Spleen (tissue), 11 donors: ENCODE data around the gene RYR2. TPM values are rescaled to one million over a fixed set of nuclear protein-coding genes. Genes with fewer than 3 reads are reported as not detected.

ENCODE experiments used
- DNase-seq: peaks from one replicate; pipeline ENCODE4 v3.0.0-alpha.2; 2020
- H3K27ac ChIP-seq, 8 donors: fragments of 200-600 bp; sonication (generic) in 7 of 8; 1 replicate in 4 of 8; 2 replicates in 4 of 8; pipeline versions ENCODE4 v1.5.0 to v1.8.0; 2016 to 2021; ENCODE audit warnings: inconsistent platforms in 4 of 8, mild to moderate bottlenecking in 4 of 8, moderate library complexity in 1 of 8
- H3K27me3 ChIP-seq, 7 donors: fragments of 200-600 bp; sonication (generic) in 6 of 7; replicated peaks in 1 of 7; 1 replicate in 4 of 7; 2 replicates in 3 of 7; pipeline versions ENCODE4 v1.5.0 to v1.8.0; 2016 to 2021; ENCODE audit warnings: inconsistent platforms in 3 of 7, mild to moderate bottlenecking in 1 of 7
- H3K36me3 ChIP-seq, 6 donors: fragments of 200-600 bp; sonication (generic) in 5 of 6; 1 replicate in 4 of 6; 2 replicates in 2 of 6; pipeline versions ENCODE4 v1.5.0 to v1.8.0; 2016 to 2021; ENCODE audit warnings: inconsistent platforms in 2 of 6
- H3K4me1 ChIP-seq, 6 donors: fragments of 200-600 bp; sonication (generic) in 5 of 6; 1 replicate in 3 of 6; 2 replicates in 3 of 6; pipeline versions ENCODE4 v1.5.0 to v1.8.0; 2016 to 2021; ENCODE audit warnings: inconsistent platforms in 3 of 6
- H3K4me3 ChIP-seq, 8 donors: fragments of 200-600 bp; sonication (generic) in 7 of 8; 1 replicate in 4 of 8; 2 replicates in 4 of 8; pipeline versions ENCODE4 v1.5.0 to v1.8.0; 2016 to 2021; ENCODE audit warnings: inconsistent platforms in 4 of 8, mild to moderate bottlenecking in 4 of 8, moderate library complexity in 2 of 8
- H3K9me3 ChIP-seq, 8 donors: fragments of 200-600 bp; sonication (generic) in 7 of 8; 1 replicate in 4 of 8; 2 replicates in 4 of 8; pipeline versions ENCODE4 v1.5.0 to v1.8.0; 2016 to 2021; ENCODE audit warnings: inconsistent platforms in 4 of 8
- POLR2A ChIP-seq, 3 donors: fragments of 450-650 bp; IDR thresholded peaks; one replicate each; pipeline ENCODE4 v1.5.1; 2017; ENCODE audit warnings: antibody characterized with exemption in 3 of 3, mild to moderate bottlenecking in 1 of 3
- POLR2AphosphoS5 ChIP-seq, 3 donors: sonication (generic); formaldehyde crosslinking; IDR thresholded peaks; one replicate each; pipeline ENCODE4 v1.5.1; 2017; ENCODE audit warnings: antibody characterized with exemption in 3 of 3
- WGBS, 5 donors: extraction: QIAGEN DNeasy Blood & Tissue Kit in 3 of 5; methylation state at CpG; one replicate each; pipeline versions ENCODE4 v1.1.5 to v1.1.7; 2013 to 2018; 5-methylcytosine and 5-hydroxymethylcytosine counted together
- intact Hi-C: fragments of 100-400 bp; cut with DNase I; formaldehyde crosslinking; loops from one replicate; pipeline ENCODE4 v1.15.0; 2023; ENCODE audit warnings: low total_unique reads
- polyA plus RNA-seq, 3 donors: library from polyadenylated mRNA; stranded (reverse); fragments of 200-250 nt; gene quantifications; one replicate each; pipeline ENCODE4 v1.2.1, GENCODE V29; 2013
- total RNA-seq, 7 donors: library from RNA; depleted of rRNA in 3 of 7; stranded (reverse); fragments of >200 nt in 3 of 7; fragmentation: NEBNext Ultra II Directional in 4 of 7; extraction: Animal tissue kit (Norgen Biotek cat#: 25700) in 4 of 7; gene quantifications; one replicate each; pipeline versions ENCODE4 v1.1.0 to v1.2.1, GENCODE V29; 2016 to 2021
- TF ChIP-seq, protein P1 (sequence below), 11 experiments: fragments of 200-600 bp in 7 of 11; fragments of 450-650 bp in 4 of 11; sonication (generic) in 4 of 11; IDR thresholded peaks in 8 of 11; conservative IDR thresholded peaks in 3 of 11; 1 replicate in 7 of 11; 2 replicates in 4 of 11; pipeline versions ENCODE4 v1.4.0 to v1.8.0; 2016 to 2021; ENCODE audit warnings: antibody characterized with exemption in 11 of 11, inconsistent platforms in 4 of 11, mild to moderate bottlenecking in 1 of 11
- donor health status: healthy with polysubstance abuse.
- donor health status: DM: no; HTN: no; CAD: no; lungs with moderate emphysema.
- donor health status: DM: no; HTN: no; CAD: no.
- donor health status: Bipolar disorder and iron deficiency.
- donor health status: healthy.
- donor health status: DM: no; HTN: no; CAD: no.
- donor health status: DM: yes; HTN: yes; CAD: no.

Gene RYR2
- total and polyA plus RNA-seq, 10 donors = 0.12 to 7.1 (median 3.7) TPM

DNA sequence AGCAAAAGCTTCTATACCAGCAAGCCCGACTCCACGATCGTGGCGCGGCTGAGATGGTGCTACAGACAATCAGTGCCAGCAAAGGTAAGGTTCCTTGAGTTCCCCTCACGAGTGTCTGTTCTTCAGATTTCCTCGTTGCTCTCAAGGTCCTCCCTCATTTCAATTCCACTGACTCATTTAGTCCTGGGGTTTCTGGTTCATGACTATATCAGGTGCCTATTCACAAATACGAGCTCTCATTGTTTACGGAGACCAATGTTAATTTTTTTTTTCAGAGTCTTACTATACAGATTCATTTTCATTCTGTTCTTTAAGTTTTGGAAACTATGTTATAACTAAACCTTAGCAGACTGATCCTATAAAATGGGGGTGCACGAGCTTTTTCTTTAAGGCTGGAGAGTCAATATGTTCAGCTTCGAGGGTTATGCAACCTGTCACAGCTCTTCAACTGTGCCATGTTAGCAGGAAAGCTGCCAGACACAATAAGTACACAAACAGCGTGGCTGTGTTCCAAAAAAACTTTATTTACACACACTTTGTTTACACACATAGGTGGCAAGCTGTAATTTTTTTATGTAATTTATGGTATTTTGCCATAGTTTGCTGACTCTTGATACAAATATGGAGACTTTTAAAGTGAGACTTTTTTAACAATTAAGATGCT is 714.5 kb downstream of the RYR2 start:
- H3K4me3 ChIP-seq = no peak overlapping the region
- no peaks in the 10 kb centered on the region for H3K36me3 ChIP-seq
- no peaks in the 10 kb centered on the region for H3K4me1 ChIP-seq
- TF ChIP-seq POLR2AphosphoS5 (IDR thresholded peaks at IDR 0.05) = no peak
- TF ChIP-seq, protein P1, sequence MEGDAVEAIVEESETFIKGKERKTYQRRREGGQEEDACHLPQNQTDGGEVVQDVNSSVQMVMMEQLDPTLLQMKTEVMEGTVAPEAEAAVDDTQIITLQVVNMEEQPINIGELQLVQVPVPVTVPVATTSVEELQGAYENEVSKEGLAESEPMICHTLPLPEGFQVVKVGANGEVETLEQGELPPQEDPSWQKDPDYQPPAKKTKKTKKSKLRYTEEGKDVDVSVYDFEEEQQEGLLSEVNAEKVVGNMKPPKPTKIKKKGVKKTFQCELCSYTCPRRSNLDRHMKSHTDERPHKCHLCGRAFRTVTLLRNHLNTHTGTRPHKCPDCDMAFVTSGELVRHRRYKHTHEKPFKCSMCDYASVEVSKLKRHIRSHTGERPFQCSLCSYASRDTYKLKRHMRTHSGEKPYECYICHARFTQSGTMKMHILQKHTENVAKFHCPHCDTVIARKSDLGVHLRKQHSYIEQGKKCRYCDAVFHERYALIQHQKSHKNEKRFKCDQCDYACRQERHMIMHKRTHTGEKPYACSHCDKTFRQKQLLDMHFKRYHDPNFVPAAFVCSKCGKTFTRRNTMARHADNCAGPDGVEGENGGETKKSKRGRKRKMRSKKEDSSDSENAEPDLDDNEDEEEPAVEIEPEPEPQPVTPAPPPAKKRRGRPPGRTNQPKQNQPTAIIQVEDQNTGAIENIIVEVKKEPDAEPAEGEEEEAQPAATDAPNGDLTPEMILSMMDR (IDR thresholded peaks at IDR 0.05 in 8 of 11, conservative IDR thresholded peaks at IDR 0.05 in 3 of 11) = no peak
- no peak for TF ChIP-seq POLR2A (IDR thresholded peaks at IDR 0.05)
- WGBS, 5 donors = 80 to 91% (median 85%) methylated on average over 12 of the region's 12 CpGs
- no peak overlapping the region for H3K27ac ChIP-seq
- H3K9me3 ChIP-seq = no peaks in the 10 kb centered on the region
- no peak for DNase-seq
- intact Hi-C loops = no loop called here
- H3K27me3 ChIP-seq = no peaks in the 10 kb centered on the region

- intact Hi-C loops = no loop called here
- H3K27me3 ChIP-seq = no peaks in the 10 kb centered on the region
- 69 to 75% (median 74%) methylated on average over 5 of the region's 5 CpGs for WGBS, 5 donors
- no peak for DNase-seq
- TF ChIP-seq POLR2AphosphoS5 (IDR thresholded peaks at IDR 0.05) (no peak), POLR2A (IDR thresholded peaks at IDR 0.05) (no peak)
- TF ChIP-seq, protein P1 (IDR thresholded peaks at IDR 0.05 in 8 of 11, conservative IDR thresholded peaks at IDR 0.05 in 3 of 11) = no peak
- H3K36me3 ChIP-seq = no peaks in the 10 kb centered on the region
- no peaks in the 10 kb centered on the region for H3K9me3 ChIP-seq
- H3K4me1 ChIP-seq = no peaks in the 10 kb centered on the region
- no peak overlapping the region for H3K27ac ChIP-seq
- no peak overlapping the region for H3K4me3 ChIP-seq
Observed at GRCh38 chr1:237759377-237759776, 717.4 kb downstream of the RYR2 start.

GRCh38 chr1:237760951-237761350 is 719.0 kb downstream of the RYR2 start:
- DNase-seq = no peak
- TF ChIP-seq, protein P1 (IDR thresholded peaks at IDR 0.05 in 8 of 11, conservative IDR thresholded peaks at IDR 0.05 in 3 of 11) = no peak
- no peak for TF ChIP-seq POLR2AphosphoS5 (IDR thresholded peaks at IDR 0.05)
- TF ChIP-seq POLR2A (IDR thresholded peaks at IDR 0.05) = no peak
- no peaks in the 10 kb centered on the region for H3K36me3 ChIP-seq
- no peaks in the 10 kb centered on the region for H3K4me1 ChIP-seq
- 59 to 72% (median 66%) methylated on average over 5 of the region's 5 CpGs for WGBS, 5 donors
- intact Hi-C loops = no loop called here
- H3K9me3 ChIP-seq = no peaks in the 10 kb centered on the region
- H3K27ac ChIP-seq = no peak overlapping the region
- H3K4me3 ChIP-seq = no peak overlapping the region
- no peaks in the 10 kb centered on the region for H3K27me3 ChIP-seq

- no peak for DNase-seq
- 76 to 89% (median 84%) methylated on average over 7 of the region's 7 CpGs for WGBS, 5 donors
Observed at GRCh38 chr1:237763137-237763536, 721.2 kb downstream of the RYR2 start.

More at GRCh38 chr1:237763137-237763536, 721.2 kb downstream of the RYR2 start:
- intact Hi-C loops = no loop called here
- no peak overlapping the region for H3K27ac ChIP-seq
- H3K4me3 ChIP-seq = no peak overlapping the region
- H3K9me3 ChIP-seq = no peaks in the 10 kb centered on the region
- no peaks in the 10 kb centered on the region for H3K27me3 ChIP-seq
- TF ChIP-seq POLR2A (IDR thresholded peaks at IDR 0.05) = no peak
- no peak for TF ChIP-seq POLR2AphosphoS5 (IDR thresholded peaks at IDR 0.05)
- TF ChIP-seq, protein P1 (IDR thresholded peaks at IDR 0.05 in 8 of 11, conservative IDR thresholded peaks at IDR 0.05 in 3 of 11) = no peak
- H3K36me3 ChIP-seq = no peaks in the 10 kb centered on the region
- H3K4me1 ChIP-seq = no peaks in the 10 kb centered on the region
